Fibroblast of the conjunctiva (primary cell): Measurements from ENCODE around the gene ATN1.

Source experiments
- DNase-seq: peaks from one replicate; pipeline ENCODE4 v3.0.0-alpha.2; 2010; ENCODE audit warnings: low read depth

Gene ATN1

DNA sequence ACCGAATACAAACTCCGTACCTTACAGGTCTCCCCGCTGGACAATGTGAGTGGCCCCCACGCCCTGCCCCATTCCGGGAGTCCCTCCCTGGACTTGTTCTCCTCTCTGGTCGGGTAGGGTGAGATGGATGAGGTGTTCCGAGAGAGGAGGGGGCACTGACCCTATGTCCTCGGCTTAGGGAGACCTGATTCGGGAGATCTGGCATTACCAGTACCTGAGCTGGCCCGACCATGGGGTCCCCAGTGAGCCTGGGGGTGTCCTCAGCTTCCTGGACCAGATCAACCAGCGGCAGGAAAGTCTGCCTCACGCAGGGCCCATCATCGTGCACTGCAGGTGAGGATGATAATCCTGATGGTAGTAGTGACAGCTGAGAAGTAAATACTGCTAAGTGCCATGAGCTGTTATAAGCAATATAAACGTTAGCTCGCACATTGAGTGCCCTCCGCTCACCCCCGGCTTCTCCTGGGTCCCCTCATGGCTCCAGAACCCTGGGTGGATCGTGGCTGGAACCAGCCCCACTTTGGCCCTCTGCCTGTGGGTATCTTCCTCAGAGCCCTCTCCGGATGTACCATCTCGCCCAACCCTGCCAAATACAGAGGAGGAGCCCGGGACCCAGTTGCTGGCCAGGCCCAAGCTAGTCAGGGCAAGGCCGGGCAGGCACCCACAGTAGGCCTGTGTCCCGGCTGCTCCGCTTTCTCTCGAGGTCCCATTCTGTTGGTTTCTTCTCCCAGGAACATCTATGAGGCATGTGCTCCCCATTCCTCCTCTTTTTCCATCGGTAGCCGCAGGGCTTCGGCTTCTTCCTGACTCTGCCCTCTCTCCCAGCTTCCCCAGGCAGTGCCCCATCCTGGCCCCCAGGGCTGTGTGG is 30.2 kb downstream of the ATN1 start:
- no peak for DNase-seq

DNA sequence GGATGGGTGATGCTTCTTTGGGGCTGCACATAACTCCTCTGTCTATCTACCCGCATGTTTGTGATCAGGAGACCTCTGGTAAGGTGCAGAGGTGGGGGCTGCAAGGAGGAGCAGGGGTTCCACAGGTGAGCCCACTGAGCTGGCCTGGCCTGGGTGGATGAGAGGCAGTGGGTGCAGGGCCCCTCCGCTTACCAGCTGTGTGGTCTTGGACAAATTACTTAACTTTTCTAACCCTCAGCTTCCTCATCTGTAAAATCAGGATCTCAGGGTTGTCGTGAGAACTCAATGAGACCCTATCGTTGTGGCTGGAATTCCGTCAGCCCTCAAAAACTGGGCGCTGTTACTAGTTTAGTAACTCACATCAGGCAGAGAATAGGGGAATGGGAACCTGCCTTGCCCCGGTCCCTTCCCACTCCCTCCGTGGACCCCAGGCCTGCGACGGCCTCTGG is 30.9 kb downstream of the ATN1 start:
- no peak for DNase-seq

DNA sequence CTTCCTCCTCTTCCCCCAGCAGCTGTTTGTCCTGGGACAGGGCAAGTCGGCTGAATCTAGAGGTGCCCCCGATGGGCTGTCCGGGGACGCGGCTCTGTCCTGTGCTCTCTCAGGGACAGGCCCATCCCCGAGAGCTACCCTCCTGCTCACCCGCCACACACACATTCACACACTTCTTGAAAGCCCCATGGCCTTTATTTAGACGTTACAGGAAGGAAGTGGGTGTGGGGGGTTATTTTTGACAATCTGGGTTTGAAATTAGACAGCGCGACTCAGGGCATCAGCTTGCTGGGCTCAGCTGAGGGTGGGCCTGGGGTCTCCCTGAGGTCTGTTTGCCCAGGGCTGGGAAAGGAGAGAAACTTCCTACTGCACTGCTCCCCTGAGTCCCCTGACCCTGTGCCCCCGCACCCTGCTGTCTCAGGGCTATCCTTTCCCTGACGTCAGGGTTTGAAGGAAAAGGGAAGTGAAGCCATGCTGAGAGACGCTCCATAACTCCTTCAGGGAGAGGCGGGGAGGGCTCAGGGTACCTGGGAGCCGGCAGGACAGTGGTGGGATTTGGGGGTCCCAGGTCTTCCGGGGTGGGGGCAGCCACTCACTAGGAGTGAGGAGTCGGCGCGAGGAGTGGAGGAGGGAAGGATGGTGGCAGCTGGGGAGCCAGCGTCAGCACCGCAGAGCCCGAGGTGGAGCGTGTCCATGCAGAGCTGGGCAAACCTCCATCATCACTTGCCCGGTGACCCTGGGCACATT is 31.5 kb downstream of the ATN1 start:
- no peak for DNase-seq

DNA sequence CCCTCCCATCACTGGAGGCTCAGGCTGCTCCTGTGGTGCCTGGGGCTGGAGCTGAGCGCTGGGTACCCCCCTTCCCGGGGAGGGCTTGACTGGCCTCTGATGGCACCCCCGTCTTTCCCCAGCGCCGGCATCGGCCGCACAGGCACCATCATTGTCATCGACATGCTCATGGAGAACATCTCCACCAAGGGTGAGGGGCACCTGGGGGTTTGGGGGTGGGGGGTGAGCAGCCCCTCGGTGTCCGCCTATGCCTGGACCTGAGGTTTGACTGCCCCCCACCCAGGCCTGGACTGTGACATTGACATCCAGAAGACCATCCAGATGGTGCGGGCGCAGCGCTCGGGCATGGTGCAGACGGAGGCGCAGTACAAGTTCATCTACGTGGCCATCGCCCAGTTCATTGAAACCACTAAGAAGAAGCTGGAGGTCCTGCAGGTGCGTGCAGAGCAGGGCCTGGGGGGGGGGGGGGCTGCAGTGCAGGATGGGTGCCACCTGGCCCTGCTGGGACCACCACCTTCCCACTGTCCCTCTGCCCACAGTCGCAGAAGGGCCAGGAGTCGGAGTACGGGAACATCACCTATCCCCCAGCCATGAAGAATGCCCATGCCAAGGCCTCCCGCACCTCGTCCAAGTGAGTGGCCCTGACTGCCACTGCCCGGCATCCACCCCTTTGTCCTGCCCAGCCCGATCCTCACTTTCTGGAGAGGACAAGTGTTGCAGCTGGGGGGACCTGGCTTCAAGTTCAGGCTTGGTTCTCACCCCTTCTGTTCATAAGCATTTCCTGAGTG is 32.2 kb downstream of the ATN1 start:
- DNase-seq: no peak

DNA sequence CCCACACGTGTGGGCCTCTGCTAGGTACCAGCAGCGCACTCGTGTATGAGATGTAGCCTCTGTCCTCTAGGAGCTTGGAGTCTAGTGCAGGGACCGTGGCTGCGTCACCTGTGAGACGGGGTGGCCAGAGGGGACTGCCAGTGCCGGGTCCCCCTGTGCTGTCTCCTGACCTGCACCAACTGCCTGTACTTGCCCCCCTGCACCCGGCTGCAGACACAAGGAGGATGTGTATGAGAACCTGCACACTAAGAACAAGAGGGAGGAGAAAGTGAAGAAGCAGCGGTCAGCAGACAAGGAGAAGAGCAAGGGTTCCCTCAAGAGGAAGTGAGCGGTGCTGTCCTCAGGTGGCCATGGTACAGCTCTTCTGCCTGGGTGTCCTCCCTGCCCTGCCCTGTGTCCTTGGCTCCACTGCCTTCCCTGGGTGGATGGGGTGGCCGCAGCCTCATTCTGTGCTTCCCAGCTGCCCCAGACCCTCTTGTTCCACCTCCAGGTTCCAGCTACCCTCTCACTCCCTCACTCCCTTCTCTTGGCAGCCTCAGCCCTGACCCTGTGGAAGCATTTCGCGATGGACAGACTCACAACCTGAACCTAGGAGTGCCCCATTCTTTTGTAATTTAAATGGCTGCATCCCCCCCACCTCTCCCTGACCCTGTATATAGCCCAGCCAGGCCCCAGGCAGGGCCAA is 33.0 kb downstream of the ATN1 start:
- no peak for DNase-seq

DNA sequence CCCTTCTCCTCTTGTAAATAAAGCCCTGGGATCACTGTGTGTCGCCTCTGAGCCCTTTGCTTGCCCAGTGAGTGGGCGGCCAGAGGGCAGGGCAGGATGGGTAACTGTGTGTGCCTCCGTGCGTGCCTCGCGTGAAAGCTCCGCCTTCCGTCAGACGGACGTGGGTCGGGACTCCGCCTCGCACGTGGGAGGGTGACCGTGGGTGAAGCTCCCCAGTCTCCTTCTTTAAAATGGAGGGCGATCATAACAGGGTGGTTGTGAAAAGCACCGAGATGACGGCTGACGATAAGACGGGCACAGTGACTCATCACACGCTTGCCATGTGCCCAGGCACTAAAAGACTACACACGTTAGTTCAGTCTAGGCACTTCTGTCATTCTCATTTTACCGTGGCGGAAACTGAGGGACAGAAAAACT is 33.5 kb downstream of the ATN1 start:
- no peak for DNase-seq

DNA sequence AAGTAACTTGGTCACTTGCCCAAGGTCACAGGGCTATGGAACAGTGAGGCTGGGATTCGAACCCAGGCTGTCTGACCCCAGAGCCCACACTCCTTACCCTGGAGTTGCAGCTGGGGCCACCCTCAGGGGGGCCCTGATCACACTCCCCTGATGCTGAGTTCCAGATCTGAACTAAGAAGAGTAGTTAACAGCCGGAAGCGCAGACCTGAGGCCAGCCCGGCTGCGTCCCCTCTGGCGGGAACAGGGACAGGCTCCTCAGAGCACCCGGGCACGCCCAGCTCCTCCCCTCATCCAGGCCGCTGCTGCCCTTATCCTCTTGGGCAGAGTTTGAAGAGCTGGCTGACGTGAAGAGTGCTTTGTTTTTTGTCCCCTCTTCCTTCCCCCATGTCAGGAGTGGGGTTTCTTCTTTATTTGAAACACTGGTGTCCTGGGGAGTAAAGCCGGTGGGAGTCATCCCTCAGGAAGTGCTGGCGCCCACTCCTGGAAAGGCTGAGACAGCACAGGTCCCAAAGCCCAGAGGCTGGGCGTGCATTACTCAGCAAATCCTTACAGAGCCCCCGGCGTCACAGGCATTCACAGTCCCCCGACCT is 34.0 kb downstream of the ATN1 start:
- DNase-seq: peak; percentile 61

DNA sequence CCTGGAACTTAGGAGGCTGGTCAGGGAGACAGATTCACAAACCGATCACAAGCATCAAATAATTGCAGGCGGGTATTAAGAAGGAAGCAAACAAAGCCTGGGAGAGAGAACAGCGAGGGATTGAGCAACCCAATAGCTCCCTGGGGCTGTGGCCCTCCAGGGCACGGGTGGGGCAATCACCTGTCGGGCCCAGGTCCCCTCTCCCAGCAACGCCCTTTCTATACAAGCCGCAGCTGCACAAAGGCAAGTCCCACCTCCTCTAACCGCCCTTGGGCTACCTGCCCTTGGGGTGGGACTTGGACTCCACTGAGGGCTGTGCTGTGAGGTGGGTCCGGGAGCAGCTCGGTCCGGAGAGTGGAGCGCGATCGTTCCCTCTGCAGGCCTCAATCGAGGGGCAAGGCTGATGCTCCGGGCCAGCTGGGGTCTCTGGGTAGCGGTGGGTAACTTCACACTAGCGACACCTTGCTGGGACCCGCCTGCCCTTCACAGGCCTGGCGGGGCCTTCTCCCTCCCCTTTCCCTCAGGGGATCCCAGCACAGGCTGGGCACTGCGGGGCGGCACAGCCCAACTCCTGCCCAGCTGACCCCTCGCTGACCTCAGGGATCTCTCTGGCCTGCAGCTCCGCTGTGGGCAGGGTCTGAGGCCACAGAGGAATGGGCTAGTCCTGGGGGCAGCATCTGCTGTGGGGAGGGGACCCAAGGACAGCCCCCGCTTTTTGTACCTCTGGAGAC is 34.7 kb downstream of the ATN1 start:
- DNase-seq: no peak

DNA sequence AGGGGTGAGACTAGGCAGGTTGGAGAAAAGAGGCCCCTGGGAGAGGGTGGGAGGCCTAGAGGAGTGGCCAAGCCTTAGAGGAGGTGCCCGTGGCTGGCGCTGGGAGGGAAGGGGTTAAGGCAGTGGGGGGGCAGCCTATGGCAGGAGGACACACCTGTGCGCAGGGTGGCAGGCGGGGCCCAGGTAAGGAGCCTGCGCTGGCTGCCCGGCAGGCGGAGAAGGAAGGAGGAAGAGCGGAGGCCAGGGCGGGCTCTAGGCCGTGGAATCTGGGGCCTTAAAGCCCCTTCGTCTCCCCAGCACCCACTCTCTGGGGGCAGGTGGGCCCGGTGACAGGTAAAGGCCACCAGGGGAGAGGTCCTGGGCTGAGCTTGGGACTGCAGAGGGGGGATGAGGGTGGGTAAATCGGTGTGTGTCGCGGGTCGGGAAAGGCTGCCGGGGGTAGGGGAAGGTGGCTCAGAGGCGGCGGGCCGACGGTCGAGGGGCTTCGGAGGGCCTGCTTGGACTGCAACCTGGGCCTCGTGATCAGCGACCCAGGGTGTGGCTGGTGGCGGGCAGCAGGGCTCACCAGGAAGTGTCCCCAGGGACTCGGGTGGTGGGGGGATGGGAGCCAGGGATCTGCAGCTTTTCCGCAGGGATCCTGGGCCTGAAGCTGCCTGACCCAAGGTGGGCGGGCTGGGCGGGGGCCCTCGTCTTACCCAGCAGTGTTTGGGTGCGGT is 35.4 kb downstream of the ATN1 start:
- no peak for DNase-seq

DNA sequence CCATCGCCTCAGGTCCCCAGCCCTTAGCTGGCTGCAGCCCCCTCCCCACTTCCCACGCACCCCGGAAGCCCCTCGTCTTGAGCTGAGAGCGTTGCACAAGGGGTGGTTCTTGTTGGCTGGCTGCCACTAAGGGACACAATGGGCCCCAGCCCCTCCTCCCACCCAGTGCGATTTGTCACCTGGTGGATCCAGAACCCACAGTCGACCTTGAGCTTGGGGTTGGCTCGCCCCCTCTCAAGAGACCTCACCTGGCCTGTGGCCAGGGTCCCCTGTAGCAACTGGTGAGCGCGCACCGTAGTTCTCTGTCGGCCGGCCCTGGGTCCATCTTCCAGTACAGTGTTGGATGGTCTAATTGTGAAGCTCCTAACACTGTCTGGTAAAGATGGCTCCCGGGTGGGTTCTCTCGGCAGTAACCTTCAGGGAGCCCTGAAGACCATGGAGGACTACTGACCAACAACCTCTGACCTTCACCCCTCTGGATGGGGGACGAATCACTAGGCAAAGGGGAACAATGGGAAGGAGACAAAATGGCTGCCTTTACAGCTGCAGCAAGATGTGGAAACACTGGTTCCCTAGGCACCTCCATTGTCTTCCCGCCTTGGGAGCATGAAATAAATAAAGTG is 36.1 kb downstream of the ATN1 start:
- DNase-seq: no peak

DNA sequence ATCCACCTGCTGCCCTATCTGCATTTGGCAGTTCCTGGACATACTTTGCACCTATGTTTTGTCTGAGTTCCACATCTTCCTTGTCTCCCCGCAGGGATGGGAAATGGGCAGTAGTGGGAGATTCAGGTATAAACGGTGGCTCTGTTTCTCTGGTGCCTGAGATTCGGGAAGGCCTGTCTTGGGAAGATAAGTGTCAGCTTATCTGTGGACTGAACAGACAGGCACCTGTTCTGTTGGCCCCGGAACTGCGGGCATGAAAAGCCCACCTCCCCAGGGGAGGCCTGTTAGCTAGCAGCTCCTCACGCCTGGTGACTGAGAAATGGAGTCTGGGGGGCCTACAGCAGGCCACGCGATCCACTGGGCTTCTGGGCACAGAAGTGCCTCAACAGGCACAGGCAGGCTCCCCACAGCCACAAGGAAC is 36.9 kb downstream of the ATN1 start:
- no peak for DNase-seq

DNA sequence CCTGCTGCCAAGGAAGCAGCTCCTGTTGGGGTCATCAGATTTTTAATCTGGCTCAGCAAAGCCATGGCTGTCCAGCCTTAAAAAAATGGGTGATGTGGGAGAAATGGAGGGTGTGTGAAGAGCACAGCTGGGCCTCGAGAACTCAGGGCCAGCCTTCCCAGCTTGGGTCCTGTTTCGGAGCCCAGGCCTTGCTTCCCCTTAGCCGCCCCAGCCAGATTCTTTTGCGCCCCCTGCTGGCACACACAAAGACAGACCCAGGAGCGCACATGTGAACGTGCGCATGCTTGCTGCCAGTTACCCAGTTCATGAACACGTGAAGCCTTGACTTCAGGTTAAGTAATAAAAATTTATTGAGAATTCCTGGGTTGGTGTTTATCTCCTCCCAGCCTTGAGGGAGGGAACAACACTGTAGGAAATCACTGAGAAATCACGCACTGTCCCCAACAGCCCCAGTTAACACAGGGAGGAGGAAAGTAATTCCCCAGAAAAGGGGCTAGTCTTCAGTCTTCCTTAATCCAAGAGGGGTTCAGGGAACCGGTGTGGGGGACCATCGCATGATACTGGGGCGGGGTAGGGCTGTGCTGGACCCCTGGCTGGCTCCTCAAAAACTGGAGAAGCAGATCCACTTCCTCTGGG is 37.4 kb downstream of the ATN1 start:
- DNase-seq: peak; percentile 82

DNA sequence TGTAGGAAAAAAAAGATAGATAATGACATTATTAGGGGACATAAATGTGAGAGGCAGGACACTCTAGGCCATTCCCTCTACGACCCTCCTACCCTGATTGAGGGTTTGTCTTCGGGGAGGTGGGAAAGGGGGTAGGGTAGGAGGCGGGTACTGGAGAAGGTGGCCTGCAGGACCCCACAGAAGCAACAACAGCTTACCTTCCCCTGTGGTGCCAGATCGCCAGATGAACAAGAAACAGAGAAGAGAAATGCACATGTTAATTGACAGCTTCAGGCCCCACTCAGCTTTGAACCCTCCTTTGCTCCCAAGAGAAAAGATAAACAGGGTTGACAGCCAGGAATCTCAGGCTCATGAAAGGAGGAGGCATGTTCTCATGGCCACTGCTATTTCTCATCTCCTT is 38.0 kb downstream of the ATN1 start:
- DNase-seq: no peak

DNA sequence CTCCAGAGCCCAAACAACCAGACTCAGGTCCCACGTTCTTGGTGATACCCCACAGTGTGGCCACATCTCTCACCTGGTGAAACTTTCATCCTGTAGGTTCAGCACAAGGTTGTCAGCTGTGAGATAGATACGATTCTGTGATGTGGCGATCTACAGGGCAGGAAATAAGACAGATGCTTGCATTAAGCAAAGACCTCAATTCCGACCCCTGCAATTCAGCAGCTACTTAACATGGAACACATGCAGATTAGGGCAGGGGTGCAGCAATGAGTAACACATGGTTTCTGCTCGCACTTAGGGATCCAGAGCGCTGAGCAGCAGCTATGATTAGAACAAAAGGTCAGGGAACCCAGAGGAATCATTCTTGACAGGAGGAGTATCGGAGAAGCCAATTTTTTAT is 38.6 kb downstream of the ATN1 start:
- no peak for DNase-seq

DNA sequence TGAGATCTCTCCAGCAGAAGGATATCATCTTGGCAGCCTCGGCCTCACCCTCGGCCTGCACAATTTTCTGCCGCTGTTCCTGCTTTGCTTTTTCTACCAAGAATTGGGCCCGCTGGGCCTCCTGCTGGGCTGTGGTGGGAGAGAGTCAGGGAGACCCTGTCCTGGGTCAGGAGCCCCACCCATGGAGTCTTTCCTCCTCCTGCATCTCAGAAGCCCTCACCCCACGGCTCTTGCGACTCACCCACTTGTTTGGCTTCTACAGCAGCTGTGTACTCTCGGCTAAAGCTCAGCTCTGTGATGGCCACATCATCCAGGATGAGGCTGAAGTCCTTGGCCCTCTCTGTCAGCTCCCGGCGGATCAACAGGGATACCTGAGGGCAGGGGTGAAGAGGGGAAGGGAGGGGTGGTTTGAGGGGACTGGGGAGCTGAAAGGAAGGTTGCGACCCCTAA is 39.9 kb downstream of the ATN1 start:
- DNase-seq: no peak

DNA sequence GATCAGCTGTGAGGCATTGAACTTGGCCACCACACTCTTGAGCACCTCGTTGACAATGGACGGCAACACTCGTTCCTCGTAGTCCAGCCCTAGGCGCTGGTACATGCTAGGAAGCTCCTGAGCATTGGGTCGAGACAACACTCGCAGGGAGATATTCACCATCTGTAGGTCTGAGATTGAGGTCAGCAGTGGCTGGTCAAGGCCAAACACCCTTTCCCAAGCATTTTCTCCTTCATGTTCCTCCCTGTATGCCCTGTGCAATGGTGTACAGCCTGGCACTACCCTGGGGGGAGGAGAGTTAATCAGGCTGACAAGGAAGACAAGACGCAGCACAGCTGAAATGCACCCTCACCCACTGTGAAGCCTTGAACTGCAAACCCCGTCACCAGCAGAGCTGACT is 40.7 kb downstream of the ATN1 start:
- no peak for DNase-seq

DNA sequence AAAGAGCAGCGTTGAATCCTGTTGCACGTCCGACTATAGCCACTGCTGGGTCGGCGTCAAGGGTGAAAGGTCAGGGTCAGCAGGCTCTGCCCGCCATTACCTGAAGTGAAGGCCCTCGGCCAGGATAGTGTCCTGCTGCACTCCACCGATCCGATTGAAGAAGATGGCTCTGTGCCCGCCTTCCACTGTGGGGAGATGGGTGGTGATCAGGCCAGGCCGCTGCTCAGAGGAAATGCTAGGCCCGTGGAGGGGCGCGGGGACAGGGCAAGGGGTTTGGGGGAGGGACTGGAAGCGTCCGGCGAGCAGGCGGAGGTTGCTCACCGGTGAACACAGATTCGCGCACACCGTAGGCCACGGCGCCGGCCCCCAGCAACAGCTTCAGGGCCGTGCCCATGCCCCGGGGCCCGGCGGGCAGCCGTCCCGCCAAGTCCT is 42.4 kb downstream of the ATN1 start:
- no peak for DNase-seq

DNA sequence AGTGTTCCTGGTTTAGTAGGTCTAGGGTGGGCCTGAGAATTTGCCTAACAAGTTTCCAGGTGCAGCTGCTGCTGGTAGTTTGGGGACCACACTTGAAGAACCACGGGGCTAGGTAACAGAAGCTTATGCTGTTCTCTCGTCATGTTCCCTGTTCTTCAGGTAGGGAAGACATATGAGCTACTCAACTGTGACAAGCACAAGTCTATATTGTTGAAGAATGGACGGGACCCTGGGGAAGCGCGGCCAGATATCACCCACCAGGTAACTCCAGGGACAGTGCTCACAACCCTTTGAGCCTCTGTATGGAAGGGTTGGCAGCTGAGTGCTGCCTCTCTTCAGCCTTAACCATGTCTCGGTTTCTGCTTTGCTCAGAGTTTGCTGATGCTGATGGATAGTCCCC is 46.4 kb downstream of the ATN1 start:
- DNase-seq: no peak
